K562 treated with DMSO at 1 percent for 48 hours (cell line): ENCODE measurements around the gene UTP3. TPM values are rescaled to one million over a fixed set of nuclear protein-coding genes. Genes with fewer than 3 reads are reported as not detected.

Source experiments
- total RNA-seq: library from RNA; unstranded; fragments of 300-600 nt; gene quantifications from 2 replicates; pipeline ENCODE4 v1.2.3, GENCODE V29; 2022; ENCODE audit warnings: low replicate concordance; ENCODE audit errors: extremely low read depth

UTP3 gene
- total RNA-seq: not detected in 2 replicates

DNA sequence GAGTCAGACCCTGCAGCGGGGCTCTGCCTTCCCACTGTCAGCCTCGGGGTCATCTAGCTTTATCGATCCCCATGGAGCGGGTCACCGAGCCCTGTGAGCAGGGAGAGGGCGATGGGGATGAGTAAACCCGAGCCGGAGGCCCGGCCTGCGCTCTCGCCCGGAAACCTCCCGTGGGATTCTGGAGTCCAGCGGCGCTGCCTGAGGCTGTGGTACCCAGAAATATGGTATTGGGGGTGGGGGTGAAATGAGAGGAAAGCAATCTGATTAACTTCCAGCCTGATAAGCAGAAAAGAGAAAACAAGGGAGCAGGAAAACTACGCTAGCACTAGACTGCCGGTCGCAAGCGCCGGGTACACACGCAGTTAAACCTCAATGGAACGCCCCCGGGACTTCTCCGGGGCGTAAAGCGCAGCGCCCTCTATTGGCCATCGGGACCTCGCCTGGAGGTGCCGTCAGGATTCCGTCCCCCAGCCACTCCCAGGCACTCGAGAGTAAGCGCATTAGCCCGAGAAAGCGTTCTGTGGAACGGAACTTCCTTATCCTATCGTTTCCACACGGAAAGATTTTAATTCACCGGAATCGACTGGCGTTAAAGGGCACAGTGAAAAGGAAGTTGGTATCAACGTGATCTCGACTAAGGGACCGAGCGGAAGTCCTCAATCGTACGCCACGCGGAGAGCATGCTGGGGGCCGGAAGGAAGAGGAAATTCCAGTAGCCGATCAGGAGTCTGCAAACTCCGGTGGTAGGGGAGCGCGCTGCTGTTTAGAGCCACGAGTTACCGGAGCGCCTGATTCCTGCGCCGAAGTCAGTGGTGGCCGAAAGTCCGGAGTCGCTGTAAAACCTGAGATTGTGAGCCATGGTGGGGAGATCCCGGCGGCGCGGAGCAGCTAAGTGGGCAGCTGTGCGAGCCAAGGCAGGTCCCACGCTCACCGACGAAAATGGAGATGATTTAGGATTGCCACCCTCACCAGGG lies at the start of gene UTP3:
Gene UTP3 (plus strand): TSS at position 712 of the 974 bp plus-strand sequence. CDS start 146 bp downstream, at position 858.

DNA sequence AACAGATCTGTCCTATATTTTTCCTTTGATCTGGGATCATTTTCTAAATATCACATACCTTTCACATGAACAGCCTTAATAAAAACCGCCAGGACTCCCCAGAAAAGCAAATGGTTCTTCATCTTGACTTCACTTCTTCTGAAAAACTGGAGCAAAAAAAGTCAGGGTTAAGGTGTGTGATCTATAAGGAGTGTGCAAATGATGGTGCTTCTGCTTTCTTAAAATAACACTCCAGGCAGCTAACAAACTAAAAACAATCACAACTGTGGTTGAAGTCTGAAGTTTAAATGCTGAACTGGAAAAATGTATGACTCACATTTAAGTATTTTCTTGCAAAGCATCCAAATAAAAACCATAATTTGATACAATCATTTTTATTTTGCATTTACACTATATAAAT lies 22.0 kb upstream of the UTP3 start, which contains the start of gene JCHAIN:
Gene JCHAIN (minus strand): TSS at position 140 of the 400 bp plus-strand sequence. CDS start 18 bp downstream, at position 122.

DNA sequence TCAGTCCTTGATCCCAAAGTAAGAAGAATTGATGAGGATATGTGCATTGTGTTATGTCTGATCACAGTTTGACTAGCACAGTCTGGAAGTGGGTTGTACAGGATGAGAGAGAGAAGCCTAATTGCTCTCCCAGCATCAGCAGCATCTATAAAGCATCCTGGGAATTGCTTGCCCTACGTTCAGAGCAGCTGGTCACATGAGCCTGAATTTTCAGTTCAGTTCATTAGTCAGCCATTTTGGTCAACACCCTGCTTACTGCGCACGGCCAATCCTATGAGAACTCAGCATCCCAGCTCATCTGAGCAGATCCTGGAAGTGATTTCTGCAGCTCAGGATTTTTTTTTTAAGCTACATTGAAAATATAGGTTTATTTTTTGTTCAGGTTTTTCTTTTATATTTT lies 33.4 kb downstream of the UTP3 start, which contains the start of gene RUFY3:
Gene RUFY3 (plus strand): TSS at position 218 of the 400 bp plus-strand sequence. CDS start 610 bp downstream, outside the sequence.

Other genes with a start within 250 kb of the UTP3 start
- not detected in 2 replicates for gene MUC7, start 216.3 kb upstream of the UTP3 start, total RNA-seq
- not detected in 2 replicates for gene AMTN, start 170.0 kb upstream of the UTP3 start, total RNA-seq
- gene AMBN, start 96.3 kb upstream of the UTP3 start, total RNA-seq: not detected in 2 replicates
- not detected in 2 replicates for gene ENAM, start 59.8 kb upstream of the UTP3 start, total RNA-seq
- not detected in 2 replicates for gene JCHAIN, start 22.0 kb upstream of the UTP3 start, total RNA-seq
- not detected in 2 replicates for gene RUFY3, start 33.4 kb downstream of the UTP3 start, total RNA-seq
- not detected in 2 replicates for gene GRSF1, start 151.4 kb downstream of the UTP3 start, total RNA-seq
- not detected in 2 replicates for gene MOB1B, start 213.8 kb downstream of the UTP3 start, total RNA-seq